ENCODE data around the gene ST3GAL5. TPM values are rescaled to one million over a fixed set of nuclear protein-coding genes. Genes with fewer than 3 reads are reported as not detected.
"Not testable (repeated sequence)": the region's sequence is repeated elsewhere in the genome, so short reads cannot be mapped to it uniquely, and the experiment has no call there.

The ST3GAL5 gene
- total RNA-seq, 2 donors from 2014 or later: 26.6 to 34.3 TPM

DNA sequence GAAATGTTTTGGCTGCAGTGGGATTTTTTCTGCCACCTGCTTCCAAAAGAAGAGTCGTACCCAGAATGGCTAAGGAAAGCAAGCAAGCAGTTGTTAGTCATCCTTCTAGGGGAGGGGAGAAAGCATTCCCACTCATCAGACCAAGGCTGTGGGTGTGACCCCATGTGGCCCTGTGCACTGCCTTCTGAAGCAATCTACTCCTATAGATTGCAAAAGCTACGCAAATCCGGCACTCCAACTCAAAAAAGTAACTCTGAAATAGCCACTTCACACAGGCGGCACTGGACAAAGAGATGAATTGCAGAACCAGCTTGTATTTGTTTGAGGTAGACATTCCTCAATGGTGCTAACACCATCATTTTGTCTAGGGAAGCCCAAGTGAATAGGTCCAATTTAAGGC, 44.3 kb downstream of the ST3GAL5 start:
- Mint-ChIP-seq H3K4me1 (peaks cover 2% of the 10 kb centered on the region), H3K27ac (no peak overlapping the region), H3K27me3 (no peaks in the 10 kb centered on the region), H3K36me3 (ENCODE audit: low read depth) (peaks cover 7% of the 10 kb centered on the region), H3K4me3 (no peak overlapping the region)
- no peak for DNase-seq
- H3K9me3 ChIP-seq (ENCODE audit: control insufficient read depth, low read length, poor library complexity, severe bottlenecking): no peaks in the 10 kb centered on the region
- ATAC-seq: no peak

GRCh38 chr2:85843543-85843942, 45.2 kb downstream of the ST3GAL5 start:
- no peak overlapping the region for H3K27ac Mint-ChIP-seq
- H3K9me3 ChIP-seq (ENCODE audit: control insufficient read depth, low read length, poor library complexity, severe bottlenecking): no peaks in the 10 kb centered on the region
- no peak overlapping the region for H3K4me3 Mint-ChIP-seq
- H3K27me3 Mint-ChIP-seq: no peaks in the 10 kb centered on the region
- ATAC-seq (no peak), DNase-seq (no peak)
- peaks cover 7% of the 10 kb centered on the region for H3K36me3 Mint-ChIP-seq (ENCODE audit: low read depth)
- H3K4me1 Mint-ChIP-seq: peaks cover 2% of the 10 kb centered on the region

DNA sequence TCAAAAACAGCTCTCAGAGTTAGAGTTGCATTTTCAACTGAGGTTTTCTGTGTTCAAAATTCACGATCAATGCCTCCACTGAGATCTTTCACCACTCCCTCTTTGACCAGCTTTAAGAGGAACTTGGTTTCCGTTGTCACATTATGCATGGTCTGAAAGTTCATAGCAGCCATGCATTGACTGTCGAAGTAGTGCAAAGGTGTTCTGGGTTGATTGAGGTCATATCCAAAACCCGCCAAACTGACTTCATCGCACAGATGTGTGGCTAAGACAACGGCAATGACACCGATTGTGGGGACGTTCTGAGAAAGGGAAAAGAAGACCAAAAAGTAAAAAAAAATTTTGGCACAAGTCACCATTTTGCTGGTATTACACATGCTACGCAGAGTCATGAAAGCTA, 48.7 kb downstream of the ST3GAL5 start:
- Mint-ChIP-seq H3K4me1 (no peaks in the 10 kb centered on the region), H3K27me3 (no peaks in the 10 kb centered on the region), H3K36me3 (ENCODE audit: low read depth) (peaks cover 5% of the 10 kb centered on the region), H3K27ac (peak overlapping the region; percentile 54), H3K4me3 (no peak overlapping the region)
- ATAC-seq: peak; percentile 59
- DNase-seq: no peak
- no peaks in the 10 kb centered on the region for H3K9me3 ChIP-seq (ENCODE audit: control insufficient read depth, low read length, poor library complexity, severe bottlenecking)

GRCh38 chr2:85839461-85839860, 49.3 kb downstream of the ST3GAL5 start:
- Mint-ChIP-seq H3K36me3 (ENCODE audit: low read depth) (peaks cover 5% of the 10 kb centered on the region), H3K27ac (peak overlapping the region; percentile 54), H3K27me3 (no peaks in the 10 kb centered on the region), H3K4me3 (no peak overlapping the region), H3K4me1 (no peaks in the 10 kb centered on the region)
- no peaks in the 10 kb centered on the region for H3K9me3 ChIP-seq (ENCODE audit: control insufficient read depth, low read length, poor library complexity, severe bottlenecking)
- DNase-seq (no peak), ATAC-seq (no peak)

GRCh38 chr2:85838641-85839040, 50.1 kb downstream of the ST3GAL5 start:
- peak overlapping the region; percentile 33 for H3K4me3 Mint-ChIP-seq

GRCh38 chr2:85838181-85838580, 50.6 kb downstream of the ST3GAL5 start:
- Mint-ChIP-seq H3K36me3 (ENCODE audit: low read depth) (peaks cover 2% of the 10 kb centered on the region), H3K4me3 (peak overlapping the region; percentile 33), H3K27ac (no peak overlapping the region), H3K4me1 (peaks cover 3% of the 10 kb centered on the region), H3K27me3 (no peaks in the 10 kb centered on the region)
- no peaks in the 10 kb centered on the region for H3K9me3 ChIP-seq (ENCODE audit: control insufficient read depth, low read length, poor library complexity, severe bottlenecking)
- no peak for ATAC-seq
- DNase-seq: no peak

More at GRCh38 chr2:85838641-85839040, 50.1 kb downstream of the ST3GAL5 start:
- H3K4me1 Mint-ChIP-seq: no peaks in the 10 kb centered on the region
- no peaks in the 10 kb centered on the region for H3K9me3 ChIP-seq (ENCODE audit: control insufficient read depth, low read length, poor library complexity, severe bottlenecking)
- DNase-seq (no peak), ATAC-seq (no peak)
- no peaks in the 10 kb centered on the region for H3K27me3 Mint-ChIP-seq
- peaks cover 5% of the 10 kb centered on the region for H3K36me3 Mint-ChIP-seq (ENCODE audit: low read depth)
- H3K27ac Mint-ChIP-seq: no peak overlapping the region

GRCh38 chr2:85834466-85834865, 54.3 kb downstream of the ST3GAL5 start:
- Mint-ChIP-seq H3K27me3 (no peaks in the 10 kb centered on the region), H3K27ac (no peak overlapping the region), H3K4me1 (peaks cover 13% of the 10 kb centered on the region), H3K36me3 (ENCODE audit: low read depth) (no peaks in the 10 kb centered on the region), H3K4me3 (no peak overlapping the region)
- ATAC-seq (no peak), DNase-seq (no peak)
- H3K9me3 ChIP-seq (ENCODE audit: control insufficient read depth, low read length, poor library complexity, severe bottlenecking): no peaks in the 10 kb centered on the region

GRCh38 chr2:85831735-85832134, 57.1 kb downstream of the ST3GAL5 start:
- no peak for ATAC-seq
- no peaks in the 10 kb centered on the region for H3K36me3 Mint-ChIP-seq (ENCODE audit: low read depth)
- H3K4me3 Mint-ChIP-seq: no peak overlapping the region
- no peak for DNase-seq
- peaks cover 30% of the 10 kb centered on the region for H3K4me1 Mint-ChIP-seq
- peaks cover 7% of the 10 kb centered on the region for H3K27me3 Mint-ChIP-seq
- H3K27ac Mint-ChIP-seq: peak overlapping the region; percentile 65
- no peaks in the 10 kb centered on the region for H3K9me3 ChIP-seq (ENCODE audit: control insufficient read depth, low read length, poor library complexity, severe bottlenecking)

DNA sequence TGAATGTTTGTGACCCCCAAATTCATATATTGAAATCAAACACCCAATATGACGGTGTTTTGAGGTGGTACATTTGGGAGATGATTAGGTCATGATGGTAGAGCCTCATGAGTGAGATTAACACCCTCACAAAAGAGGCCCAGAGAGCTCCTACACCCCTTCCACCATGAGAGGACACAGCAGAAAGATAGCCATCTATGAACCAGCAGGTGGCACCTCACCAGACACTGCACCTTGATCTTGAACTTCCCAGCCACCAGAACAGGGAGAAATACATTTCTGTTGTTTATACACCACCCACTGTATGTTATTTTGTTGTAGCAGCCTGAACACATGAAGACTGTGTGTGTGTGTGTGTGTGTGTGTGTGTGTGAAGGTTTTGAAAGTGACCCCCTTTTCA, 58.1 kb downstream of the ST3GAL5 start:
- peaks cover 30% of the 10 kb centered on the region for H3K4me1 Mint-ChIP-seq
- ATAC-seq (no peak), DNase-seq (no peak)
- peak overlapping the region; percentile 65 for H3K27ac Mint-ChIP-seq
- peaks cover 8% of the 10 kb centered on the region for H3K27me3 Mint-ChIP-seq
- no peaks in the 10 kb centered on the region for H3K9me3 ChIP-seq (ENCODE audit: control insufficient read depth, low read length, poor library complexity, severe bottlenecking)
- H3K36me3 Mint-ChIP-seq (ENCODE audit: low read depth): no peaks in the 10 kb centered on the region
- no peak overlapping the region for H3K4me3 Mint-ChIP-seq

- not testable (repeated sequence) for H3K27ac Mint-ChIP-seq; H3K36me3 Mint-ChIP-seq (ENCODE audit: low read depth); ATAC-seq
Measured at GRCh38 chr2:85829394-85829793, 59.4 kb downstream of the ST3GAL5 start.

DNA sequence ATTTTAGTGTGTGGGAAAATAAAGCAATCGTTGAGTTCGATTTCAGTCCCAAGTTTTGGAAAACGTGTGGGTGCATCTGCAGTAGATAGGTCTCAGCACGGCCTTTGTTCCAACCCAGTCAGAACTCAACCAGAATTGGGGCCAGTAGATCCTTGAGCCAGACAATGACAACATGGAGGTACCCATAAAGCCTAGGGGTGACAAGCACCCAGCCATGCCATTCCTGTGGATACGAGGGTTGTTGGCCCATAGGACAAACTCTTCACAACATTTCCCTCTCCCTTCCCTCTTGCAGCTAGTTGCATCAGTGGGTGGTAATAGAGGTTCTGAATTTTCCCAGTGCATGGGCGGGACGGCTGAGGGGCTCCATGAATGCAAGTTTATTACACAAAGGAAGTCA, 60.1 kb downstream of the ST3GAL5 start:
- Mint-ChIP-seq H3K27me3 (peaks cover 8% of the 10 kb centered on the region), H3K36me3 (ENCODE audit: low read depth) (no peaks in the 10 kb centered on the region), H3K27ac (no peak overlapping the region), H3K4me3 (no peak overlapping the region), H3K4me1 (peaks cover 30% of the 10 kb centered on the region)
- ATAC-seq (no peak), DNase-seq (no peak)
- no peaks in the 10 kb centered on the region for H3K9me3 ChIP-seq (ENCODE audit: control insufficient read depth, low read length, poor library complexity, severe bottlenecking)

More at GRCh38 chr2:85829394-85829793, 59.4 kb downstream of the ST3GAL5 start:
- not testable (repeated sequence) for H3K27me3 Mint-ChIP-seq; DNase-seq; H3K9me3 ChIP-seq (ENCODE audit: control insufficient read depth, low read length, poor library complexity, severe bottlenecking); H3K4me3 Mint-ChIP-seq
- peaks cover 30% of the 10 kb centered on the region for H3K4me1 Mint-ChIP-seq

GRCh38 chr2:85827879-85828569, 60.8 kb downstream of the ST3GAL5 start:
- no peak for ATAC-seq
- H3K4me3 Mint-ChIP-seq: peak overlapping the region; percentile 77

GRCh38 chr2:85826990-85827878, 61.6 kb downstream of the ST3GAL5 start:
- H3K4me1 Mint-ChIP-seq: peaks cover 25% of the 10 kb centered on the region
- DNase-seq (peak; percentile 70 to 78 (median 71)), ATAC-seq (peak; percentile 99)
- H3K27me3 Mint-ChIP-seq: peaks cover 13% of the 10 kb centered on the region
- peak overlapping the region; percentile 80 for H3K27ac Mint-ChIP-seq
- H3K4me3 Mint-ChIP-seq: peak overlapping the region; percentile 28
- no peaks in the 10 kb centered on the region for H3K9me3 ChIP-seq (ENCODE audit: control insufficient read depth, low read length, poor library complexity, severe bottlenecking)
- H3K36me3 Mint-ChIP-seq (ENCODE audit: low read depth): no peaks in the 10 kb centered on the region

More at GRCh38 chr2:85827879-85828569, 60.8 kb downstream of the ST3GAL5 start:
- H3K27me3 Mint-ChIP-seq: peaks cover 8% of the 10 kb centered on the region
- H3K9me3 ChIP-seq (ENCODE audit: control insufficient read depth, low read length, poor library complexity, severe bottlenecking): no peaks in the 10 kb centered on the region
- H3K4me1 Mint-ChIP-seq: peaks cover 25% of the 10 kb centered on the region
- no peaks in the 10 kb centered on the region for H3K36me3 Mint-ChIP-seq (ENCODE audit: low read depth)
- H3K27ac Mint-ChIP-seq: peak overlapping the region; percentile 80
- DNase-seq: no peak
